HG03025 (cell line): ENCODE results near the gene AMOTL2.

ENCODE experiments used
- ATAC-seq: cut with Tn5 transposase; IDR thresholded peaks from one replicate; pipeline ENCODE4 v1.9.1; 2021; ENCODE audit warnings: mild to moderate bottlenecking, moderate library complexity; ENCODE audit not compliant: unreplicated experiment, low FRiP score

The AMOTL2 gene

GRCh38 chr3:134318166-134318565, 56.1 kb downstream of the AMOTL2 start:
- no peak for ATAC-seq

- no peak for ATAC-seq
Observed at GRCh38 chr3:134317106-134317947, 56.9 kb downstream of the AMOTL2 start.

GRCh38 chr3:134315286-134316106, 58.8 kb downstream of the AMOTL2 start:
- ATAC-seq: no peak

- ATAC-seq: no peak
Observed at GRCh38 chr3:134314588-134315285, 59.5 kb downstream of the AMOTL2 start.

GRCh38 chr3:134313847-134314587, 60.2 kb downstream of the AMOTL2 start:
- ATAC-seq: no peak

GRCh38 chr3:134312873-134313846, 61.1 kb downstream of the AMOTL2 start:
- ATAC-seq: no peak

- no peak for ATAC-seq
Observed at GRCh38 chr3:134312072-134312872, 62.0 kb downstream of the AMOTL2 start.

- ATAC-seq: no peak
Observed at GRCh38 chr3:134311693-134312071, 62.6 kb downstream of the AMOTL2 start.

GRCh38 chr3:134311265-134311664, 63.0 kb downstream of the AMOTL2 start:
- no peak for ATAC-seq

- ATAC-seq: no peak
Observed at GRCh38 chr3:134309987-134310700, 64.1 kb downstream of the AMOTL2 start.

- ATAC-seq: no peak
Observed at GRCh38 chr3:134308350-134308891, 65.8 kb downstream of the AMOTL2 start.

- ATAC-seq: no peak
Observed at GRCh38 chr3:134307425-134307824, 66.8 kb downstream of the AMOTL2 start.

GRCh38 chr3:134306320-134306719, 67.9 kb downstream of the AMOTL2 start:
- ATAC-seq: no peak
